NT2/D1 (cell line): ENCODE results near the gene MROH2A.

ENCODE experiments used
- YY1 ChIP-seq: IDR thresholded peaks from 2 replicates; pipeline ENCODE4 v1.6.1; 2011; ENCODE audit not compliant: insufficient read length, insufficient read depth
- ZNF274 ChIP-seq: IDR thresholded peaks from 2 replicates; pipeline ENCODE4 v1.6.1; 2011; ENCODE audit warnings: mild to moderate bottlenecking, low read depth, low read length

DNA sequence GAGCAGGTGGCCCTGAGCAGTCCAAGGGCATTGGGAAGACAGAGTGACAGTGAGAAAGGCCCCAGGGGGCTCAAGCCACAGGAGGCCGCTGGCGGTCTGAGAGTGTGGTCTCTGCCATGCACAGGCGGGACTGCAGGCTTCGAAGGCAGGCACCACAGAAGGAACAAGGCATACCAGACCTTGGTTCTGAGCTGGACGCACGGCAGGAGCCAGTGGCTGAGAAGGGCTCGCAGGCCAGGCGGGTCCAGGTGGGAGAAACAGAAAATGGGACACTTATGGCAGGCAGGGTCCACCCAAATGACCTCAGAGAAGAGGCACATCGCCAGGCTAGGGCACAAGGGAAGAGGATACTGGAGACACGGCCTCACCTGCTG, 61.3 kb downstream of the MROH2A start:
- TF ChIP-seq ZNF274: no peak
- no peak for TF ChIP-seq YY1
